ENCODE measurements around the gene NCMAP.

GRCh38 chr1:24507405-24507804 lies 48.5 kb upstream of the NCMAP start:
- TF ChIP-seq POLR2A (IDR thresholded peaks at IDR 0.05; ENCODE audit: low read length), result no peak
- TF ChIP-seq NFE2L2 (conservative IDR thresholded peaks at IDR 0.05; ENCODE audit: low read length), result no peak

Measured in A549 (cell line).